MCF 10A (cell line): ENCODE data around the gene COL6A1. TPM values are rescaled to one million over a fixed set of nuclear protein-coding genes. Genes with fewer than 3 reads are reported as not detected.

Experiments used
- BruUV-seq: library from RNA; stranded (reverse); fragments of 400-500 nt; replicated peaks from 2 replicates; lab custom pipeline; 2021; lab: Mats Ljungman, UMichigan
- CTCF ChIA-PET: fragments of 300-600 bp; sonication (Branson Sonifier 250); formaldehyde crosslinking; extraction: SDS; loops from one replicate; lab custom pipeline; 2021; ENCODE audit warnings: antibody characterized with exemption, inconsistent platforms; lab: Yijun Ruan, JAX
- POLR2A ChIA-PET: fragments of 300-600, 350-650 bp; sonication (Branson Sonifier 250); formaldehyde crosslinking; extraction: SDS; loops from one replicate; lab custom pipeline; 2020; ENCODE audit warnings: antibody characterized with exemption, inconsistent platforms; lab: Yijun Ruan, JAX
- DNase-seq: peaks from one replicate; pipeline ENCODE4 v3.0.0-alpha.2; 2018; ENCODE audit not compliant: unreplicated experiment
- H3K27ac Mint-ChIP-seq: one replicate; pipeline ENCODE4 v1.8.0; 2022; ENCODE audit warnings: mild to moderate bottlenecking, low read depth, mixed read lengths; ENCODE audit not compliant: unreplicated experiment
- H3K27me3 Mint-ChIP-seq: one replicate; pipeline ENCODE4 v1.8.0; 2022; ENCODE audit warnings: mixed read lengths; ENCODE audit not compliant: insufficient read depth, unreplicated experiment
- H3K36me3 Mint-ChIP-seq: one replicate; pipeline ENCODE4 v1.8.0; 2022; ENCODE audit warnings: mild to moderate bottlenecking, moderate library complexity, mixed read lengths; ENCODE audit not compliant: insufficient read depth, unreplicated experiment
- H3K4me1 Mint-ChIP-seq: one replicate; pipeline ENCODE4 v1.8.0; 2022; ENCODE audit warnings: mixed read lengths; ENCODE audit not compliant: insufficient read depth, unreplicated experiment
- H3K4me3 Mint-ChIP-seq: one replicate; pipeline ENCODE4 v1.8.0; 2022; ENCODE audit warnings: mild to moderate bottlenecking, moderate library complexity, mixed read lengths; ENCODE audit not compliant: unreplicated experiment
- H3K9me3 Mint-ChIP-seq: one replicate; pipeline ENCODE4 v1.8.0; 2022; ENCODE audit warnings: mixed read lengths; ENCODE audit not compliant: unreplicated experiment
- CTCF ChIP-seq: fragments of 200-600 bp; IDR thresholded peaks from one replicate; pipeline ENCODE4 v1.8.0; 2022; ENCODE audit warnings: antibody characterized with exemption, mild to moderate bottlenecking; ENCODE audit not compliant: unreplicated experiment
- intact Hi-C: fragments of 100-400 bp; cut with micrococcal nuclease; formaldehyde crosslinking; loops from 2 replicates; pipeline ENCODE4 v1.14.1; 2022
- total RNA-seq: library from RNA; stranded (reverse); gene quantifications from 2 replicates; pipeline ENCODE4 v1.2.3, GENCODE V29; 2022

Gene COL6A1
- total RNA-seq, 1 experiment from 2014 or later, result 3.2 TPM

DNA sequence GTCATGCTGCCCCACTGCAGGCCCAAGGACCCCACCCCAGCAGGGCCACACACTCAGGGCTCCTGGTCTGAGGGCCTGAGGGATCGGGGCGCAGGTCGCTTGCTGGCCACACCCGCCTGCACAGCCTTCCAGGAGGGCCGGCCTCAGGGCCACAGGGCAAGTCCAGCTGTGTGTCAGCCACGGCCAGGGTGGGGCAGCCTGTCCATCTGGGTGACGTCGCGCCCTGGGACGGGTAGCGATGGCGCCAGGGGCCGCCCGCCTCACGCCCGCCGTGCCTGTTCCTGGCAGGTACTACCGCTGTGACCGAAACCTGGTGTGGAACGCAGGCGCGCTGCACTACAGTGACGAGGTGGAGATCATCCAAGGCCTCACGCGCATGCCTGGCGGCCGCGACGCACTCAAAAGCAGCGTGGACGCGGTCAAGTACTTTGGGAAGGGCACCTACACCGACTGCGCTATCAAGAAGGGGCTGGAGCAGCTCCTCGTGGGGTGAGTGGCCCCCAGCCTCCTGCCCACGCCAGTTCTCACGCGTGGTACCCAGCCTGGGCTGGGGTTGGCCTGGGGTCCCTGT, 2.5 kb downstream of the COL6A1 start:
- Mint-ChIP-seq H3K9me3 (no peaks in the 10 kb centered on the region), H3K36me3 (peaks cover 4% of the 10 kb centered on the region), H3K4me1 (no peaks in the 10 kb centered on the region), H3K27ac (no peak overlapping the region), H3K27me3 (peaks cover 18% of the 10 kb centered on the region), H3K4me3 (no peak overlapping the region)
- DNase-seq, result no peak
- no TSS peak for BruUV-seq
- no peak for TF ChIP-seq CTCF
- POLR2A ChIA-PET, result no interaction called here
- intact Hi-C loops, result no loop called here
- CTCF ChIA-PET, result no interaction called here

DNA sequence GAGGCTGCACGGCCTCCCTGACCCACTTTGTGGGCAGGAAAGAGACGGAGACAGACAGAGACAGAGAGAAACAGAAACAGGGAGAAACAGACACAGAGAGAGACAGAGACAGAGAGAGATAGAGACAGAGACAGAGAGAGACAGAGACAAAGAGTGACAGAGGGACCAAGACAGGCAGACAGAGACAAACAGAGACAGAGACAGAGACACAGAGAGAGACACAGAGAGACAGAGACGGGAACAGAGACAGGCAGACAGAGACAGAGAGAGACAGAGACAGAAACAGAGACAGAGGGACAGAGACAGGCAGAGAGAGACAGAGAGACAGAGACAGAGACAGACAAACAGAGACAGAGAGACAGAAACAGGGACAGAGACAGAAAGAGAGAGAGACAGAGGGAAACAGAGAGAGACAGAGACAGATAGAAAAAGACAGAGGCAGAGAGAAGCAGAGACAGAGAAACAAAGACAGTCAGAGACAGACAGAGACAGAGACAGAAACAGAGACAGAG, 3.1 kb downstream of the COL6A1 start:
- H3K36me3 Mint-ChIP-seq, result peaks cover 4% of the 10 kb centered on the region
- ChIA-PET CTCF (no interaction called here), POLR2A (no interaction called here)
- peaks cover 18% of the 10 kb centered on the region for H3K27me3 Mint-ChIP-seq
- BruUV-seq, result no TSS peak
- intact Hi-C loops, result no loop called here
- no peak for TF ChIP-seq CTCF
- H3K9me3 Mint-ChIP-seq, result no peaks in the 10 kb centered on the region
- no peak overlapping the region for H3K27ac Mint-ChIP-seq
- H3K4me3 Mint-ChIP-seq, result no peak overlapping the region
- no peaks in the 10 kb centered on the region for H3K4me1 Mint-ChIP-seq
- DNase-seq, result no peak

GRCh38 chr21:45985471-45986315, 4.1 kb downstream of the COL6A1 start:
- DNase-seq, result no peak
- no TSS peak for BruUV-seq
- Mint-ChIP-seq H3K4me3 (no peak overlapping the region), H3K27me3 (peaks cover 18% of the 10 kb centered on the region), H3K27ac (no peak overlapping the region), H3K4me1 (no peaks in the 10 kb centered on the region), H3K36me3 (peaks cover 4% of the 10 kb centered on the region), H3K9me3 (no peaks in the 10 kb centered on the region)
- ChIA-PET POLR2A (no interaction called here), CTCF (no interaction called here)
- no peak for TF ChIP-seq CTCF
- intact Hi-C loops, result no loop called here

DNA sequence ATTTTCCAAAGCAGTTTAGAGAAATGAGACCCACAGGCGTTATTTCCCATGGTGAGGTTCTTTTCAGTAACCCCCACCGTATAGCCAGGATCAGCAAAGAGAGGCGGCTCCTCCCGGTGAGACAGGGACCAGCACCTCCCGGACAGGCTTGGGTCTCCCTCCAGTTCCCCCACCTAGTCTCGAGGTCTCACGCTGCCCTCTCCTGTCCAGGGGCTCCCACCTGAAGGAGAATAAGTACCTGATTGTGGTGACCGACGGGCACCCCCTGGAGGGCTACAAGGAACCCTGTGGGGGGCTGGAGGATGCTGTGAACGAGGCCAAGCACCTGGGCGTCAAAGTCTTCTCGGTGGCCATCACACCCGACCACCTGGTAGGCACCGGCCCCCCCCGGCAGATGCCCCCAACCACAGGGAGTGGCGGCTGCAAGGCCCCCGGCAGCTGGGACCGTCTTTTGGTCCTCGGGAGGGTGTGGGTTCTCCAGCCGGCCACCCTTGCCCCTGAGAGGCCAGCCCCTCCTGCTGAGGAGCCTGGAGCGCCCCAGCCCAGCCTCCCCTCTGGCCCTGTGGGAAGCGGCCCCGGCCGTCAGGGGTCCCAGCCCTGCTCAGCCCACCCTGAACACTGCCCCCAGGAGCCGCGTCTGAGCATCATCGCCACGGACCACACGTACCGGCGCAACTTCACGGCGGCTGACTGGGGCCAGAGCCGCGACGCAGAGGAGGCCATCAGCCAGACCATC, 4.9 kb downstream of the COL6A1 start:
- Mint-ChIP-seq H3K4me1 (no peaks in the 10 kb centered on the region), H3K36me3 (peaks cover 4% of the 10 kb centered on the region), H3K4me3 (no peak overlapping the region), H3K27me3 (peaks cover 18% of the 10 kb centered on the region), H3K27ac (no peak overlapping the region), H3K9me3 (no peaks in the 10 kb centered on the region)
- ChIA-PET CTCF (no interaction called here), POLR2A (no interaction called here)
- no peak for TF ChIP-seq CTCF
- DNase-seq, result no peak
- no TSS peak for BruUV-seq
- intact Hi-C loops, result no loop called here
